HG02588 (cell line): ENCODE data around the gene PTRHD1.
A peak's percentile ranks its signal among the peaks of the same experiment; 100 is the strongest.

Experiments used
- ATAC-seq: cut with Tn5 transposase; IDR thresholded peaks from one replicate; pipeline ENCODE4 v1.9.1; 2021; ENCODE audit warnings: mild to moderate bottlenecking, moderate library complexity; ENCODE audit not compliant: unreplicated experiment

PTRHD1 gene

DNA sequence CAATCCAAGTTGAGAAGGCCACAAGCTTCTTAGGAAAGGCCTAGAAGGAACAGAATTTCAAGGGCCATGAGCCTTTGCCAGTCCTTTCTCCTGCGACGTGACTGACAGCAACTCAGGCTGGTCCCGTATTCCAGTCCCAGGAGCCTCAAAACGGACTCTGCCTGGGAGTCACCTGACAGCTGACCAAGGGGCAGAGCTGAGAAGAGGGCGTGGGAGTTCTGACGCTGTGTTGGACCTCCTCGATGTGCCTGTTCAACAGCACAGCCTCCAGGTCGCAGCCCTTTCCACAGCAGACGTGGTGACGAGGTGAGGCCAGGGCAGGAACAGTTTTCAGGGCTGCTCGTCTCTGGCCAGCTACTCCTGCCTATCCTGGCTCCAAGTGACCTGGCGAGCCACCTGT lies 37.6 kb upstream of the PTRHD1 start:
- ATAC-seq: no peak

- ATAC-seq: no peak
These were observed 37.2 kb upstream of the PTRHD1 start for GRCh38 chr2:24830351-24830750.

- ATAC-seq: no peak
These were observed 35.2 kb upstream of the PTRHD1 start for GRCh38 chr2:24828238-24828996.

GRCh38 chr2:24827321-24828237 lies 34.4 kb upstream of the PTRHD1 start:
- ATAC-seq: peak; percentile 73

GRCh38 chr2:24826773-24827145 lies 33.6 kb upstream of the PTRHD1 start:
- no peak for ATAC-seq

DNA sequence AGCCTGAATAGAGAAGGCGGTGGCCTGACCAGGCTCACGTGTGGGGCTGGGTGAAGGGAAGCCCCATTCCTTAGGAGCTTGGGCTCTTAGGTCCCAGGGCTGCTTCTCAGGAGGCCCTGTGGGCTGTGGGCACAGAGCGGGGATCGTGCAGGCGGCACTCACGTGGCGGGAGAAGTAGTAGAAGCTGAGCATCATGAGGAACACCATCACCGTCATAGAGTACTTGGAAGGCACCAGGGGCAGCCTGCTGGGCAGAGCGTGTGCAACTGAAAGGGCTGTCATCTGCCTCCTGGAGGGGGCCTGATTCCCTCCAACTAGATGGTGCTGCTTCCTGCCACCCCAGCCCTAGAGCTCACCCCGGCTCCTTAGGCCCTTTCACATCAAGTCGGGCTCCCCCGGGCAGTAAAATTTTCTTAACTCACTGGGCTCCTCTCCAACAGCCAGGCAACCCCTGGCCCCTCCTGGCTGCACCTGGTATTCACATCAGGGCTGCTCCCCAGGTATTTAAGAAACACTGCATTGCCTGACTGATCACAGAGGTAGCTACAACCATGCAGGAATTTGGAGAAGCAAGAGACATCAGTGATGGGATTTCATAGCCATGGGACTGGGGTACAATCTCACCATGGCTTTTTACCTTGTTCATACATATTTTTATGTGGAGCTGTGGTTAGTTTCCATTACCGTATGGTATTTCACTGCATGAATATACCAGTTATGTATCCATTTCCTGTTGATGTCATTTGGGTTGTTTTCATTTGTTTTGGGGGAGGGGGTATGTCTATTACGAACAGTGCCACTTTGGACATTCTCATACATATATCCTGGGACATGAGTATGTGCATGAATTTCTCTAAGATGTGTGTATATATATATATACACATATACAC lies 32.9 kb upstream of the PTRHD1 start:
- ATAC-seq: no peak

DNA sequence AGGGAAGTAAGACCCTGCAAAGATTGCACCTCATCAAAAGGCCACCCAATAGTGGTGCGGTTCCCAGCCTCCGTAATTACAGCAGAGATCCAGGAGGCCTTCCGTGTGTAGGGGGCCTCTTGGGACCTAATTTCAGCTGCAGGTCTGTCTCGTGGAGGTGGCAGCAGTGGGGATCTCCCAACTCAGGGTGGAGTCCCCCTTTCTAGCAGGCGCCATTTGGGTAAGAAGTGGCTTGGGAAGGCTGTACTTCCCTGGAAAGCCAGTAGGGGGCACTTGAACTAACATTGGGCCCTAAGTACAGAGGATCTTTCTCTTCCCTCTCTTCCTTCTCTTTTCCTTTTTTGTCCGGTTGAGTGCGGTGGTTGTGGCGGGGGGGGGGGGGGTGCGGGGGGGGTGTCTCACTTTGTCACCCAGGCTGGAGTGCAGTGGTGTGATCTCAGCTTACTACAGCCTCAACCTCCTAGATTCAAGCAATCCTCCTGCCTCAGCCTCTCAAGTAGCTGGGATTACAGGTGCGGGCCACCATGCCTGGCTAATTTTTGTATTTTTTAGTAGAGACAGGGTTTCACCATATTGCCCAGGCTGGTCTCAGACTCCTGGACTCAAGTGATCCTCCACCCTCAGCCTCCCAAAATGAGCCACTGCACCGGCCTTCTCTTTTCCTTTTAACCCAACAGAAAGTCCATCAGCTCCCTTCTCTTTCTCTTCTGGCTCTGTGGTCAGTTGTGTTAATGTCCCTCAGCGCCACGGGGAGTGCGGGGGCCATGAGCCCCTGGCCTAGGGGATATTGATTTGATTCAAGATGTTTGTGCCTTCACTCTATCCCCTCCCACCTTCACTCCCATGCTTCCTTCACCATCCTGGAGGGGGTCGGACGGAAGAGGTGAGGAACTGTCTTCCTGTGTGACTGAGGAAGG lies 32.0 kb upstream of the PTRHD1 start:
- ATAC-seq: no peak

DNA sequence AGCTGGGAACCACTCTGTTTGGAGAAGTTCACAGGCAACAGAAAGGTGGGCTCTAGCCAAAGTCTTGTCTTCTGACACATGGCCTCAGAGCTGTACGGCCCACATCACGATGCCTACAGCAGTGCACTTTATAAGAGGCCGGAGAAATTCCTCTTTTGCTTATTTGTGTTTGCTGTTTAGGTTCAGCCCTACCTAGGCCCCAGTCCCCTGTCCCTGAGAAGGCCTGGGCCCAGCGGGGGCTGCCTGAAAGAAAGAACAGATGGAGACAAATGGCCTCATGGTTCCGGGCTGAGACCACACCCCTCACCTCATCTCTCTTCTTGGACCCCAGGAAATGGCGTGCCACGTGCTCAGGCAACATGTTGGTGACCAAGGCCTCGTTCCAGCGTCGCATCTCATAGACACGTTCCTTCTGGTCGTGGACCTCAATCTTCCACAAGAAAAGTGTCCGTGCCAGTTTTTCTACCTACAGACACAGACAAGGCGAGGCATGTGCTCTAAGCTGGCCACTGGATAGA lies 30.9 kb upstream of the PTRHD1 start:
- no peak for ATAC-seq

DNA sequence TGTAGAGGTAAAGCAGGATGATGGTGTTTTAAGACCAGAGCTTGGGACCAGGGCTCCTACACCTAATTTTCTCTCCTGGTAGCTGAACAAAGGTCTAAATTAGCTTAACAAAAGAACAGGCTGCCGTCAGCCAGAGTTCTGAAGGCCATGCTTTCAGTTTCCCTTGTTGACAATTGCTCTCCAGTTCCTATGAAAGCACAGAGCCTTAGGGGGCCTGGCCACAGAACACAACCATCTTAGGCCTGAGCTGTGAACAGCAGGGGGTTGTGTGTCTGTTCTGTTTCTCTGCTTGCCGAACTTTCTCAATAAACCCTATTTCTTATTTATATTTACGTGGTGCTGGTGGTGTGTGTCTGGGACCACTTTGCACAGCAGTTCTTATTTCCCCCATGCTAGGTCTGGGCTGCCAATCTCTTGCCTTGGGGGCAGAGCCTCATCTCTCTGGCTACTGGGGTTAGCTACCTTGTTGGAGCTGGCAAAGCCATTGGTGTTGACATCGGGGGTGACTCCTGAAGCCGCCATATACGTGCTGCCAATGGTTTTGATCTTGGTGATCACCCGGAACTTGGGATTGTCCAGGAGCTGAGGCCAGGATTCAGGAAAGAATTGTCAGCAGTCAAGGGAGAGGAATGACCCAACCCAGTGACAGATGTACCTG lies 29.0 kb upstream of the PTRHD1 start:
- no peak for ATAC-seq

GRCh38 chr2:24821433-24821891 lies 28.3 kb upstream of the PTRHD1 start:
- ATAC-seq: no peak

DNA sequence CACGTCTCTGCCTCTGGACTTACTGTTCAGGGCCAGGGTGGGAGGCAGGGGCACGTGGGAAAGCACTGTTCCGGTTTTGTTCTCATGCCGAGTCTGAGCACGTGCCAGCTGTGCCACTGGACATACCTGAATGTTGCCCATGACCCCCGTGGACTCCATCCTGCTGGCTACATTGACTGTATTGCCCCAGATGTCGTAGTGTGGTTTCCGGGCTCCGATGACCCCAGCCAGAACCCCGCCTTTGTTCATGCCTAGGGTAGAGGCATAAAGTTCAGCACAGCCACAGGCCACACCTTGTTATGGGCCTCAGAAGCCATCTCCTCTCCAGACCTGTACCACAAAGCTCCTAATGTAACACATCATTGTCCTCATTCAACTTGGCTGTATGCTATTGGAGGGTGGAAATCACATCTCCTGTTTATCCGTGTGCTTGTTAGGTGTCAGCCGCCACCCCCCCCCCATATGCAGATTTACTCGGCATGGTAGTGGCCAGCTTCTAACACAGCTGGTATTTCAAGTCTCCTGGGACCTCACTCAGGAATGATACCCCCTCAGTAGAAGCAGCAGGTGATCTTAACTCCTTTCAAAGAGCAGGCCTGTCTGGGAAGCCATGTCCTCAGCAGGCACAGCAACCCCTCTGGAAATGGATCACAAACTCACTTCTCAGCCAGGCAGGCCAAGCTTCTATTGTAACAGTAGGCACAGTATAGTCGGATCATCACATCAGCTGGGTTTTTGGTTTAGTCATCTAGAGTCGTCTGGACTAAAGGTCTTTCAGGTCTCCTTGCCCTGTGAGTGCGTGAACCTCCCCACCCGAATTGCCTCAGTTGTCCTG lies 27.6 kb upstream of the PTRHD1 start:
- no peak for ATAC-seq

- no peak for ATAC-seq
These were observed 27.0 kb upstream of the PTRHD1 start for GRCh38 chr2:24820175-24820513.

DNA sequence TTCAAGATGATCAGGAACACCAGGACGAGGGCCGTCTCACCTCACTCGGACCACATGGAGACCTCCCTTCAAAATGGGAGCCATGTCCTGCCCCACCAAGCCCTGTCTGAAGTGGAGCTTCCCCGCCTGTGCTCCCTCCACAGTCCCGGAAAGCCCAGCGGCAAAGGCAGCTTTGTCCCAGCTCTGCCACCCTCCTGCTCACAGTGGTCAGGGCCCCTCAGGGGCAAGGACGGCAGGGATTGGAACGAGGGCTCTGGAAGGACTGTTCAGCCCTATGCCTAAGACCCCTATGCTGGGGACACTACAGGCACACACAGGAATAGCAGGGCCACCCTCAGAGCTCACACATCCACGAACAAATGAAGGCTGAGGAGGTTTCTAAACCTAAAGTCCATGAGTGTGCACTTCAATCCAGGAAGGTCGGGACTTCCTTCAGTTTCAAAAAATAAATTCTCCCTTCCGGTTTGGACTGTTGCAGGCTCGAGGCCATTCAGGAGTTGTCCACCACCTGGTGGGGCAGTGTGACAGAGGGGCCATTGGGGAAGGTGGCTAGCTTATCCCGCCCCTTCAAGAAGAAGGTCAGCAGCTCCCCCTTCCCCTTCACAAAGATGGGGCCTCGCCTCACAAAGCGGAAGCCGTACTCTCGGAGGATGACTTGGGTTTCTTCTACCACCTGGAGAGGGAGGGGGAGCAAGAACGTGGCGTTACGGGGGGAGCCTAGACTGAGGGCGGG lies 26.4 kb upstream of the PTRHD1 start:
- no peak for ATAC-seq

- no peak for ATAC-seq
These were observed 25.6 kb upstream of the PTRHD1 start for GRCh38 chr2:24818721-24819167.

- no peak for ATAC-seq
These were observed 23.7 kb upstream of the PTRHD1 start for GRCh38 chr2:24816884-24817283.

- no peak for ATAC-seq
These were observed 23.2 kb upstream of the PTRHD1 start for GRCh38 chr2:24816404-24816803.

- no peak for ATAC-seq
These were observed 22.0 kb upstream of the PTRHD1 start for GRCh38 chr2:24815171-24815570.

DNA sequence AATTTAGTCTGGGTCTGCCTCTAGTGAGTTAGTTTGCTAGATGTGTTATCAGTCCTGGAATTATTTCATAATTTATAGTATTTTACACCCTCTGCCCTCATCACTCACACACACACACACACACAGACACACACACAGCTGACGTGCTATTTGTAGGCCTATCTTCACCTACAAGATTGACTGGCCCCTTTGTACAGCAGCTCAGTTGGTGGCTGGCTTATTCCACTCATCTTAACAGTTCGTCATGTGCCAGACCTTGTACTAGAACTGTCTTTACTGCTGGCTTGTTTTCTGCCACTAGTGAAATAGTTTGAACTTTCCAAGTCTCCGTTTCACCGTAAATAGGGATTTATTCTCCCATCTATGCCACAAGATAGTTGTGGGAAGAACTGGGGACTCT lies 21.3 kb upstream of the PTRHD1 start:
- ATAC-seq: no peak
